SU-DHL-6 (cell line): ENCODE results near the gene FMO5.

ENCODE experiments used
- H2AFZ ChIP-seq: fragments of 200-600 bp; sonication (generic); 2 replicates; pipeline ENCODE4 v1.6.1; 2014; ENCODE audit warnings: low read depth, mild to moderate bottlenecking, moderate library complexity, mixed read lengths, antibody characterized with exemption, low read length; ENCODE audit not compliant: severe bottlenecking
- H3F3A ChIP-seq: fragments of 200-600 bp; shearing (Covaris generic); 2 replicates; pipeline ENCODE4 v1.6.0; 2016; ENCODE audit warnings: antibody characterized with exemption, mild to moderate bottlenecking; ENCODE audit not compliant: insufficient read depth
- H3K27ac ChIP-seq: fragments of 200-600 bp; sonication (generic); 2 replicates; pipeline ENCODE4 v1.5.1; 2016; ENCODE audit warnings: low read depth, mild to moderate bottlenecking, low read length, moderate library complexity, mixed read lengths
- H3K27me3 ChIP-seq: fragments of 200-600 bp; sonication (generic), shearing (Covaris generic); 2 replicates; pipeline ENCODE4 v1.6.0; 2014; ENCODE audit warnings: mild to moderate bottlenecking, low read length
- H3K36me3 ChIP-seq: fragments of 200-600 bp; sonication (generic); 2 replicates; pipeline ENCODE4 v1.6.1; 2014; ENCODE audit warnings: mild to moderate bottlenecking, low read length, mixed read lengths
- H3K4me2 ChIP-seq: fragments of 300-600, 200-600 bp; shearing (Covaris generic), sonication (generic); 2 replicates; pipeline ENCODE4 v1.6.0; 2014; ENCODE audit warnings: low read length, low read depth, mild to moderate bottlenecking; ENCODE audit not compliant: poor library complexity, severe bottlenecking
- H3K4me3 ChIP-seq: fragments of 200-600 bp; sonication (generic); 2 replicates; pipeline ENCODE4 v1.5.1; 2014; ENCODE audit warnings: antibody characterized with exemption, low read length, mild to moderate bottlenecking, mixed read lengths; ENCODE audit not compliant: insufficient read depth, poor library complexity, severe bottlenecking
- H3K79me2 ChIP-seq: fragments of 200-600 bp; sonication (generic); 2 replicates; pipeline ENCODE4 v1.6.1; 2014; ENCODE audit warnings: mild to moderate bottlenecking, low read length, moderate library complexity; ENCODE audit not compliant: insufficient read depth
- H3K9ac ChIP-seq: fragments of 200-600 bp; sonication (generic); 2 replicates; pipeline ENCODE4 v1.7.0; 2014; ENCODE audit warnings: mild to moderate bottlenecking, low read length
- H3K9me2 ChIP-seq: fragments of 200-600 bp; sonication (generic); replicated peaks from 2 replicates; pipeline ENCODE4 v1.6.1; 2014; ENCODE audit warnings: low read length; ENCODE audit not compliant: insufficient read depth
- H3K9me3 ChIP-seq: fragments of 200-600 bp; sonication (generic); 2 replicates; pipeline ENCODE4 v1.6.1; 2014; ENCODE audit warnings: low read length, mixed read lengths; ENCODE audit not compliant: insufficient read depth
- H4K20me1 ChIP-seq: fragments of 200-600 bp; sonication (generic); 2 replicates; pipeline ENCODE4 v1.6.1; 2014; ENCODE audit warnings: low read depth, mild to moderate bottlenecking, antibody characterized with exemption, low read length, moderate library complexity, mixed read lengths
- EZH2phosphoT487 ChIP-seq: fragments of 200-600 bp; sonication (generic), shearing (Covaris generic); conservative IDR thresholded peaks from 2 replicates; pipeline ENCODE4 v1.6.1; 2018; ENCODE audit warnings: mild to moderate bottlenecking, antibody characterized with exemption, low read length, moderate library complexity, mixed read lengths
- TF ChIP-seq, protein P1 (sequence below): fragments of 200-600 bp; sonication (generic); IDR thresholded peaks from one replicate; pipeline ENCODE4 v1.5.1; 2017; ENCODE audit warnings: antibody characterized with exemption, mild to moderate bottlenecking, low read length, moderate library complexity; ENCODE audit not compliant: insufficient read depth, poor library complexity, severe bottlenecking

Gene FMO5

DNA sequence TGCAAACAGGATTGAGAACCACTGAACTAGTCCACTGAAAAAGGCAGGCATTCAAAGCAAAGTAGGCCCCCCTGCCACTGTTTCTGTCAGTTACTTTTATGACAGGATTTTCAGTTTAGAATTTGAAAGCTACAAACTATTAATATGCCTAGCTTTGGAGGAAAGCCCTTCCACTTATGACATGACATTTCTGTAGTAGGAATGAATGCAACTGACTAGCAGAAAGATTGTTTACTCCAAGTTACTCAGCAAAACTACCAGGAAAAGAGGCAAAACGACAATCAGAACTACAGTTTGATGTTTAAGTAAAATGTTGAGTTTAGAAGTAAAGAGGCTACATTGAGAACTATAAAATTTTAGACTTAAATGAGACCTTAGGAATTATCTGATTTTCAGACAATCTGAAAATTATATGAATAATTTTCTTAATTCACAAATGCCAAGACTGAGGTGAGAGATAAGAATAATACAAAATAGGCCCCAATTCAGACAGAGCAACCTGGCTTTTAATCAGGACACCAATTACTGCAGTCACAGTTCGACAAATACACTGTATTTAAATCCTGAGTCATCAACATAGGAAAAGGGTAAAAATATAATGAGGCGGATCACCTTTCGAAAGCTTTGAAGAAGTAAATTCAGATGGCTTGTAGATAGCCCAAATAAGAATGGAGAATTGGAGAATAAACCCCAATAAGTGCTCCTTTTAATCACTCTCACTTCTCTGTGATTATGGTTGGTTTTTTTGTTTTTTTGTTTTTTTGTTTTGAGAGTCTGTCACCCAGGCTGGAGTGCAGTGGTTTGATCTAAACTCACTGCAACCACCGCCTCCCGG, 55.1 kb downstream of the FMO5 start:
- Histone ChIP-seq H3K36me3 (0 out of 2 replicates have a peak, but pooled peaks cover 4% of the 10 kb centered on the region), H3K9ac (no peak overlapping the region), H3K4me3 (no peak overlapping the region), H3K79me2 (peaks cover 29% of the 10 kb centered on the region), H3K27ac (no peak overlapping the region), H2AFZ (no peak overlapping the region), H3F3A (0 out of 2 replicates have a peak, but pooled peaks cover 5% of the 10 kb centered on the region), H3K9me2 (no peaks in the 10 kb centered on the region), H3K27me3 (no peaks in the 10 kb centered on the region), H3K9me3 (no peaks in the 10 kb centered on the region), H4K20me1 (no peaks in the 10 kb centered on the region), H3K4me2 (peak overlapping the region; percentile 11)
- TF ChIP-seq, protein P1, sequence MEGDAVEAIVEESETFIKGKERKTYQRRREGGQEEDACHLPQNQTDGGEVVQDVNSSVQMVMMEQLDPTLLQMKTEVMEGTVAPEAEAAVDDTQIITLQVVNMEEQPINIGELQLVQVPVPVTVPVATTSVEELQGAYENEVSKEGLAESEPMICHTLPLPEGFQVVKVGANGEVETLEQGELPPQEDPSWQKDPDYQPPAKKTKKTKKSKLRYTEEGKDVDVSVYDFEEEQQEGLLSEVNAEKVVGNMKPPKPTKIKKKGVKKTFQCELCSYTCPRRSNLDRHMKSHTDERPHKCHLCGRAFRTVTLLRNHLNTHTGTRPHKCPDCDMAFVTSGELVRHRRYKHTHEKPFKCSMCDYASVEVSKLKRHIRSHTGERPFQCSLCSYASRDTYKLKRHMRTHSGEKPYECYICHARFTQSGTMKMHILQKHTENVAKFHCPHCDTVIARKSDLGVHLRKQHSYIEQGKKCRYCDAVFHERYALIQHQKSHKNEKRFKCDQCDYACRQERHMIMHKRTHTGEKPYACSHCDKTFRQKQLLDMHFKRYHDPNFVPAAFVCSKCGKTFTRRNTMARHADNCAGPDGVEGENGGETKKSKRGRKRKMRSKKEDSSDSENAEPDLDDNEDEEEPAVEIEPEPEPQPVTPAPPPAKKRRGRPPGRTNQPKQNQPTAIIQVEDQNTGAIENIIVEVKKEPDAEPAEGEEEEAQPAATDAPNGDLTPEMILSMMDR = no peak
- no peak for TF ChIP-seq EZH2phosphoT487

DNA sequence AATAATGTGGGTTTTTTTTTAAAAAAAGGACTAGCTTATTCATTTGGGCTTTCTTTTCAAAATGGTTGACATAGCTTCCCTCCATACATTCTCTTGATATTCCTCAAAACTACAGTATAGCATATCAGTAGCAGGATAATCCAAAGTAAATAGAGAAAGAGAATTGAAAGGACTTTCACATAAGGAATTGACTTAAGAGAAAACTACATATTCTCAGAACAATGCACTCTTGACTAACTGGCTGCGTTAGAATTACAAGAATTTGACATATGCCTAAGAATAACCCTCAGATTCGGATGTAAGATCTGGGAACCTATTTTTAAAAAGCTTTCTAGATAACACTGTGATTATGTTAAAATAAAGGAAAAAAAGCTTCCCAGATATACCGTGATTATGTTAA, 56.0 kb downstream of the FMO5 start:
- Histone ChIP-seq H3K27me3 (no peaks in the 10 kb centered on the region), H3K4me3 (no peak overlapping the region), H3K36me3 (0 out of 2 replicates have a peak, but pooled peaks cover 4% of the 10 kb centered on the region), H4K20me1 (no peaks in the 10 kb centered on the region), H3F3A (0 out of 2 replicates have a peak, but pooled peaks cover 5% of the 10 kb centered on the region), H3K9me3 (no peaks in the 10 kb centered on the region), H3K9me2 (no peaks in the 10 kb centered on the region), H3K4me2 (no peak overlapping the region), H3K9ac (no peak overlapping the region), H2AFZ (no peak overlapping the region), H3K79me2 (peaks cover 29% of the 10 kb centered on the region), H3K27ac (no peak overlapping the region)
- TF ChIP-seq EZH2phosphoT487 = no peak
- TF ChIP-seq, protein P1 = no peak

DNA sequence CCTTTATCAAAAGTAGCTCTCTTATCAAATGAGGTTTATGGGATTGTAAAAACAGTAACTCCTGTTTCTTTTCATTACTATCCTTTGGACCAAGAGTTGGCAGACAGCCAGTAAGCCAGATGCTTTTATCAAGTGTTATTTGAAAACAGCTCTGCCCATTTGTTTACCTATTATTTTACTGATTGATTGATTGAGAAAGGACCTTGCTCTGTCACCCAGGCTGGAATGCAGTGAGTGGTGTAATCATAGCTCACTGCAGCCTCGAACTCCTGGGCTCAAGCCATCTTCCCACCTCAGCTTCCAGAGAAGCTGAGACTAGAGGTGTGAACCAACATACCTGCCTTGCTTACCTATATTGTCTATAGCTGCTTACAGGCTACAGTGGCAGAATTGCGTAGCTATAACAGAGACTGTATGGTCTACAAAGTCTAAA, 56.5 kb downstream of the FMO5 start:
- Histone ChIP-seq H3K79me2 (peaks cover 29% of the 10 kb centered on the region), H3K27ac (no peak overlapping the region), H3K4me2 (no peak overlapping the region), H3K9ac (no peak overlapping the region), H4K20me1 (no peaks in the 10 kb centered on the region), H3K36me3 (0 out of 2 replicates have a peak, but pooled peaks cover 4% of the 10 kb centered on the region), H3K27me3 (no peaks in the 10 kb centered on the region), H3F3A (0 out of 2 replicates have a peak, but pooled peaks cover 3% of the 10 kb centered on the region), H3K9me2 (no peaks in the 10 kb centered on the region), H3K4me3 (no peak overlapping the region), H3K9me3 (no peaks in the 10 kb centered on the region), H2AFZ (no peak overlapping the region)
- TF ChIP-seq, protein P1 = no peak
- no peak for TF ChIP-seq EZH2phosphoT487
